ENCODE measurements around the gene DPH7. TPM values are rescaled to one million over a fixed set of nuclear protein-coding genes. Genes with fewer than 3 reads are reported as not detected.
"Not testable (repeated sequence)": the region's sequence is repeated elsewhere in the genome, so short reads cannot be mapped to it uniquely, and the experiment has no call there.

Gene DPH7
- 10 to 100 TPM; 49.1 to 49.2 TPM for total RNA-seq

- DNase-seq = peak; percentile 99
- H3K27ac Mint-ChIP-seq = peak within 1 kb of the TSS; percentile 56
Measured at GRCh38 chr9:137578518-137579258, at the start of gene DPH7. TSS of gene DPH7 (minus strand) at chr9:137578925. CDS start at chr9:137578777, 148 bp downstream.

GRCh38 chr9:137627406-137627805 is 48.7 kb upstream of the DPH7 start:
- not testable (repeated sequence) for H3K9me3 Mint-ChIP-seq; H3K27me3 Mint-ChIP-seq; H3K27ac Mint-ChIP-seq; ATAC-seq (ENCODE audit: low read depth); DNase-seq
- Mint-ChIP-seq H3K36me3 (peaks cover 22% of the 10 kb centered on the region), H3K4me3 (peak overlapping the region; percentile 39), H3K4me1 (peaks cover 35% of the 10 kb centered on the region)
- POLR2A ChIA-PET = interaction anchor here (1.0 to 4.7 kb wide), 3 partner anchors 8 to 25 kb away, joined by 3 to 36 read pairs (median 4); partner anchors contain the start of genes ARRDC1 and EHMT1

More at GRCh38 chr9:137578518-137579258, at the start of gene DPH7:
- no peaks in the 10 kb centered on the region for H3K9me3 Mint-ChIP-seq
- POLR2A ChIA-PET = interaction anchor here (1.4 kb wide), 1 partner anchor 26 kb away, joined by 3 read pairs; the partner anchor contains the start of gene ARRDC1
- H3K4me3 Mint-ChIP-seq = peak within 1 kb of the TSS; percentile 85
- peaks cover 1% of the 10 kb centered on the region for H3K36me3 Mint-ChIP-seq
- H3K4me1 Mint-ChIP-seq = peaks cover 23% of the 10 kb centered on the region
- H3K27me3 Mint-ChIP-seq = no peaks in the 10 kb centered on the region
- peak; percentile 99 for ATAC-seq (ENCODE audit: low read depth)

- DNase-seq = no peak
- H3K27ac Mint-ChIP-seq = peak overlapping the region; percentile 78
- H3K4me1 Mint-ChIP-seq = peaks cover 37% of the 10 kb centered on the region
- H3K27me3 Mint-ChIP-seq = no peaks in the 10 kb centered on the region
- POLR2A ChIA-PET = no interaction called here
- no peak for ATAC-seq (ENCODE audit: low read depth)
- peaks cover 22% of the 10 kb centered on the region for H3K36me3 Mint-ChIP-seq
- no peaks in the 10 kb centered on the region for H3K9me3 Mint-ChIP-seq
- peak overlapping the region; percentile 53 for H3K4me3 Mint-ChIP-seq
Measured at GRCh38 chr9:137626464-137626863, 47.7 kb upstream of the DPH7 start.

GRCh38 chr9:137622211-137622610 is 43.5 kb upstream of the DPH7 start:
- not testable (repeated sequence) for H3K4me3 Mint-ChIP-seq; DNase-seq; ATAC-seq (ENCODE audit: low read depth); H3K27me3 Mint-ChIP-seq; H3K9me3 Mint-ChIP-seq; H3K27ac Mint-ChIP-seq
- Mint-ChIP-seq H3K36me3 (peaks cover 14% of the 10 kb centered on the region), H3K4me1 (peaks cover 38% of the 10 kb centered on the region)
- POLR2A ChIA-PET = interaction anchor here (0.6 to 0.9 kb wide), 4 partner anchors 9 to 487 kb away, joined by 3 read pairs; no protein-coding TSS in a partner anchor

GRCh38 chr9:137621131-137621757 is 42.5 kb upstream of the DPH7 start:
- Mint-ChIP-seq H3K27me3 (no peaks in the 10 kb centered on the region), H3K4me1 (peaks cover 37% of the 10 kb centered on the region), H3K9me3 (no peaks in the 10 kb centered on the region), H3K36me3 (peaks cover 14% of the 10 kb centered on the region), H3K27ac (no peak overlapping the region), H3K4me3 (peak overlapping the region; percentile 47)
- ATAC-seq (ENCODE audit: low read depth) = no peak
- no peak for DNase-seq
- POLR2A ChIA-PET = interaction anchor here (0.9 kb wide), 1 partner anchor 8 kb away, joined by 3 read pairs; no protein-coding TSS in a partner anchor

- Mint-ChIP-seq H3K27me3 (no peaks in the 10 kb centered on the region), H3K4me3 (peak overlapping the region; percentile 47), H3K36me3 (peaks cover 13% of the 10 kb centered on the region), H3K4me1 (peaks cover 36% of the 10 kb centered on the region), H3K27ac (peak overlapping the region; percentile 19), H3K9me3 (no peaks in the 10 kb centered on the region)
- no peak for ATAC-seq (ENCODE audit: low read depth)
- POLR2A ChIA-PET = no interaction called here
- no peak for DNase-seq
Measured at GRCh38 chr9:137620581-137620980, 41.9 kb upstream of the DPH7 start.

GRCh38 chr9:137620048-137620405 is 41.3 kb upstream of the DPH7 start:
- POLR2A ChIA-PET = interaction anchor here (0.7 to 2.1 kb wide), 4 partner anchors 9 to 28 kb away, joined by 3 to 36 read pairs (median 6); partner anchors contain the start of gene ARRDC1
- Mint-ChIP-seq H3K4me1 (peaks cover 31% of the 10 kb centered on the region), H3K9me3 (no peaks in the 10 kb centered on the region), H3K27ac (peak overlapping the region; percentile 85), H3K27me3 (no peaks in the 10 kb centered on the region), H3K4me3 (peak overlapping the region; percentile 95), H3K36me3 (peaks cover 9% of the 10 kb centered on the region)
- DNase-seq (no peak), ATAC-seq (ENCODE audit: low read depth) (no peak)

- H3K27ac Mint-ChIP-seq = peak overlapping the region; percentile 85
- H3K36me3 Mint-ChIP-seq = peaks cover 9% of the 10 kb centered on the region
- ATAC-seq (ENCODE audit: low read depth) (peak; percentile 8), DNase-seq (peak; percentile 64)
- POLR2A ChIA-PET = interaction anchor here (0.6 to 2.1 kb wide), 12 partner anchors 9 to 197 kb away, joined by 3 to 36 read pairs (median 4); partner anchors contain the start of genes ARRDC1, EXD3, NOXA1 and ZMYND19
- no peaks in the 10 kb centered on the region for H3K27me3 Mint-ChIP-seq
- H3K9me3 Mint-ChIP-seq = no peaks in the 10 kb centered on the region
- H3K4me1 Mint-ChIP-seq = peaks cover 31% of the 10 kb centered on the region
- peak overlapping the region; percentile 95 for H3K4me3 Mint-ChIP-seq
Measured at GRCh38 chr9:137619240-137620047, 40.7 kb upstream of the DPH7 start.

GRCh38 chr9:137618105-137619067 is 39.7 kb upstream of the DPH7 start, which contains the start of gene EHMT1:
TSS of gene EHMT1 (plus strand) at chr9:137619005. CDS start at chr9:137619029, 24 bp downstream.
- Mint-ChIP-seq H3K9me3 (no peaks in the 10 kb centered on the region), H3K27ac (peak within 1 kb of the TSS; percentile 89), H3K4me1 (peaks cover 28% of the 10 kb centered on the region), H3K27me3 (no peaks in the 10 kb centered on the region), H3K36me3 (peaks cover 4% of the 10 kb centered on the region), H3K4me3 (peak within 1 kb of the TSS; percentile 95)
- ATAC-seq (ENCODE audit: low read depth) (peak; percentile 72), DNase-seq (peak; percentile 99)
- POLR2A ChIA-PET = interaction anchor here (0.6 to 2.1 kb wide), 11 partner anchors 8 to 379 kb away, joined by 3 to 36 read pairs (median 4); partner anchors contain the start of genes ARRDC1, EXD3, NOXA1 and ZMYND19

- H3K36me3 Mint-ChIP-seq = no peaks in the 10 kb centered on the region
- peaks cover 13% of the 10 kb centered on the region for H3K4me1 Mint-ChIP-seq
- no peaks in the 10 kb centered on the region for H3K9me3 Mint-ChIP-seq
- H3K4me3 Mint-ChIP-seq = no peak overlapping the region
- ATAC-seq (ENCODE audit: low read depth) (no peak), DNase-seq (no peak)
- POLR2A ChIA-PET = interaction anchor here (1.2 kb wide), 1 partner anchor 8 kb away, joined by 3 read pairs; no protein-coding TSS in a partner anchor
- H3K27me3 Mint-ChIP-seq = no peaks in the 10 kb centered on the region
- H3K27ac Mint-ChIP-seq = no peak overlapping the region
Measured at GRCh38 chr9:137615387-137615871, 36.7 kb upstream of the DPH7 start.

GRCh38 chr9:137614631-137615386 is 36.1 kb upstream of the DPH7 start:
- ATAC-seq (ENCODE audit: low read depth) = no peak
- no peak for DNase-seq
- POLR2A ChIA-PET = interaction anchor here (1.2 to 2.0 kb wide), 2 partner anchors 7 to 24 kb away, joined by 3 to 4 read pairs; partner anchors contain the start of gene ZMYND19
- H3K27me3 Mint-ChIP-seq = no peaks in the 10 kb centered on the region
- peaks cover 8% of the 10 kb centered on the region for H3K4me1 Mint-ChIP-seq
- H3K4me3 Mint-ChIP-seq = no peak overlapping the region
- no peaks in the 10 kb centered on the region for H3K9me3 Mint-ChIP-seq
- H3K36me3 Mint-ChIP-seq = no peaks in the 10 kb centered on the region
- H3K27ac Mint-ChIP-seq = peak overlapping the region; percentile 54

All from activated naive CD8-positive, alpha-beta T cell treated with anti-CD3 and anti-CD28 coated beads, Interleukin-2, amount 10 ng/mL, durations not matched to agents 7 days and 5 days (primary cell).